HCT116 (cell line): ENCODE results near the gene COL19A1. TPM values are rescaled to one million over a fixed set of nuclear protein-coding genes. Genes with fewer than 3 reads are reported as not detected.

Experiments used
- ATAC-seq: fragments of 200-7000 bp; cut with Tn5 transposase; 2 replicates; pipeline ENCODE4 v1.9.1; 2020; ENCODE audit warnings: mild to moderate bottlenecking, moderate library complexity
- BruUV-seq: library from RNA; stranded (reverse); fragments of 400-500 nt; replicated peaks from 2 replicates; lab custom pipeline; 2021; lab: Mats Ljungman, UMichigan
- CTCF ChIA-PET: fragments of 300-600 bp; sonication (Branson Sonifier 250); formaldehyde crosslinking; loops from one replicate; lab custom pipeline; 2021; ENCODE audit warnings: antibody characterized with exemption; lab: Charles Lee
- POLR2A ChIA-PET: fragments of 300-600, 350-600 bp; sonication (Branson Sonifier 250); formaldehyde crosslinking; loops from one replicate; lab custom pipeline; 2021; ENCODE audit warnings: antibody characterized with exemption; lab: Charles Lee
- RAD21 ChIA-PET, 2 experiments: fragments of 300-600 bp; sonication (Branson Sonifier 250); formaldehyde crosslinking; loops; one replicate each; lab custom pipeline; 2023; ENCODE audit warnings: low total read pairs in 2 of 2; ENCODE audit not compliant: uncharacterized antibody in 2 of 2, unreplicated experiment in 2 of 2, low non-redundant PET in 1 of 2; lab: Charles Lee
- DNase-seq: peaks from one replicate; pipeline ENCODE4 v3.0.0-alpha.2; 2010; ENCODE audit warnings: low read depth, low spot score
- H2AFZ ChIP-seq: fragments of 200-600 bp; shearing (Covaris generic), sonication (generic); 2 replicates; pipeline ENCODE4 v1.6.1; 2017; ENCODE audit warnings: low read depth, mixed run types, mixed read lengths, antibody characterized with exemption, low read length; ENCODE audit not compliant: poor library complexity, severe bottlenecking
- H3K27ac ChIP-seq: 2 replicates; pipeline ENCODE4 v1.5.1; 2012; ENCODE audit warnings: low read depth, low read length
- H3K27me3 ChIP-seq: fragments of 200-600 bp; sonication (generic); 2 replicates; pipeline ENCODE4 v1.6.1; 2016; ENCODE audit warnings: mixed run types, low read length, mixed read lengths; ENCODE audit not compliant: insufficient read depth
- H3K36me3 ChIP-seq, 2 experiments: fragments of 200-500 bp in 1 of 2; fragments of 200-600 bp in 1 of 2; sonication (Bioruptor generic) in 1 of 2; sonication (generic) in 1 of 2; 2 replicates each; pipeline versions ENCODE4 v1.5.1 to v1.6.1; 2014 to 2016; ENCODE audit warnings: low read length in 2 of 2, inconsistent platforms in 1 of 2, mixed read lengths in 1 of 2, mixed run types in 1 of 2; ENCODE audit not compliant: insufficient read depth in 2 of 2, control insufficient read depth in 1 of 2
- H3K4me1 ChIP-seq, 2 experiments: fragments of 200-600 bp in 1 of 2; sonication (generic) in 1 of 2; 2 replicates each; pipeline versions ENCODE4 v1.5.1 to v1.6.1; 2012 to 2017; ENCODE audit warnings: low read length in 2 of 2, inconsistent platforms in 1 of 2, mild to moderate bottlenecking in 1 of 2, mixed read lengths in 1 of 2, mixed run types in 1 of 2, moderate library complexity in 1 of 2; ENCODE audit not compliant: insufficient read depth in 2 of 2, control insufficient read depth in 1 of 2
- H3K4me2 ChIP-seq: fragments of 200-600 bp; sonication (generic); 2 replicates; pipeline ENCODE4 v1.6.1; 2017; ENCODE audit warnings: mixed run types, low read length, mixed read lengths
- H3K4me3 ChIP-seq, 2 experiments: fragments of 200-600 bp in 1 of 2; sonication (generic) in 1 of 2; replicated peaks in 1 of 2; 2 replicates each; pipeline ENCODE4 v1.5.1; 2011 to 2016; ENCODE audit warnings: low read length in 2 of 2, control low read depth in 1 of 2, low read depth in 1 of 2, mild to moderate bottlenecking in 1 of 2, mixed read lengths in 1 of 2, mixed run types in 1 of 2
- H3K79me2 ChIP-seq: fragments of 200-600 bp; sonication (generic); 2 replicates; pipeline ENCODE4 v1.6.1; 2017; ENCODE audit warnings: mild to moderate bottlenecking, mixed run types, low read length, moderate library complexity, mixed read lengths; ENCODE audit not compliant: insufficient read depth
- H3K9ac ChIP-seq: fragments of 200-600 bp; sonication (generic); 2 replicates; pipeline ENCODE4 v1.6.1; 2016; ENCODE audit warnings: low read length, mixed read lengths
- H3K9me2 ChIP-seq: fragments of 200-600 bp; sonication (generic), shearing (Covaris generic); 2 replicates; pipeline ENCODE4 v1.6.1; 2017; ENCODE audit warnings: mixed run types, mild to moderate bottlenecking, moderate library complexity; ENCODE audit not compliant: insufficient read depth
- H3K9me3 ChIP-seq, 2 experiments: fragments of 200-500 bp in 1 of 2; fragments of 200-600 bp in 1 of 2; sonication (Bioruptor generic) in 1 of 2; sonication (generic) in 1 of 2; 2 replicates each; pipeline ENCODE4 v1.6.1; 2014 to 2017; ENCODE audit warnings: low read length in 2 of 2, mixed read lengths in 2 of 2, inconsistent platforms in 1 of 2, low read depth in 1 of 2, mild to moderate bottlenecking in 1 of 2, mixed run types in 1 of 2, moderate library complexity in 1 of 2; ENCODE audit not compliant: control insufficient read depth in 1 of 2, insufficient read depth in 1 of 2
- H4K20me1 ChIP-seq: fragments of 200-600 bp; sonication (generic), shearing (Covaris generic); 2 replicates; pipeline ENCODE4 v1.6.1; 2017; ENCODE audit warnings: mixed run types, mild to moderate bottlenecking, moderate library complexity; ENCODE audit not compliant: insufficient read depth
- ATF3 ChIP-seq: IDR thresholded peaks from 2 replicates; pipeline ENCODE4 v1.6.1; 2012
- CBX3 ChIP-seq: IDR thresholded peaks from 2 replicates; pipeline ENCODE4 v1.6.1; 2012; ENCODE audit warnings: low read depth
- EGR1 ChIP-seq: IDR thresholded peaks from 2 replicates; pipeline ENCODE4 v1.6.1; 2012; ENCODE audit warnings: low read depth
- FOSL1 ChIP-seq: IDR thresholded peaks from 2 replicates; pipeline ENCODE4 v1.6.1; 2012; ENCODE audit warnings: low read depth
- SP1 ChIP-seq: IDR thresholded peaks from 2 replicates; pipeline ENCODE4 v1.6.1; 2012; ENCODE audit warnings: low read depth
- TCF7L2 ChIP-seq: IDR thresholded peaks from 2 replicates; pipeline ENCODE4 v1.7.0; 2011; ENCODE audit warnings: borderline replicate concordance, inconsistent platforms; ENCODE audit not compliant: insufficient read depth, insufficient read length; ENCODE audit errors: extremely low read depth
- YY1 ChIP-seq: IDR thresholded peaks from 2 replicates; pipeline ENCODE4 v1.6.1; 2011; ENCODE audit warnings: low read length, low read depth, moderate library complexity, mild to moderate bottlenecking; ENCODE audit not compliant: insufficient replicate concordance; ENCODE audit errors: extremely low read depth
- ZBTB33 ChIP-seq: IDR thresholded peaks from 2 replicates; pipeline ENCODE4 v1.6.1; 2011; ENCODE audit warnings: mild to moderate bottlenecking, low read length, moderate library complexity; ENCODE audit not compliant: insufficient replicate concordance; ENCODE audit errors: extremely low read depth
- ZFX ChIP-seq: fragments of 450-650 bp; IDR thresholded peaks from 2 replicates; pipeline ENCODE4 v1.6.1; 2017
- ZNF274 ChIP-seq: fragments of 200-500 bp; sonication (Bioruptor generic); IDR thresholded peaks from 2 replicates; pipeline ENCODE4 v1.6.1; 2014; ENCODE audit warnings: mild to moderate bottlenecking, low read depth, low read length, inconsistent platforms
- intact Hi-C: fragments of 100-400 bp; cut with micrococcal nuclease; formaldehyde crosslinking; loops from 2 replicates; pipeline ENCODE4 v1.10.0; 2022
- total RNA-seq: library from RNA; stranded (reverse); gene quantifications from one replicate; pipeline ENCODE4 v1.2.1, GENCODE V29; 2021; ENCODE audit not compliant: unreplicated experiment
- TF ChIP-seq, protein P1 (sequence below): IDR thresholded peaks from 2 replicates; pipeline ENCODE4 v1.6.1; 2012

COL19A1 gene
- total RNA-seq, 1 experiment from 2014 or later, result not detected

DNA sequence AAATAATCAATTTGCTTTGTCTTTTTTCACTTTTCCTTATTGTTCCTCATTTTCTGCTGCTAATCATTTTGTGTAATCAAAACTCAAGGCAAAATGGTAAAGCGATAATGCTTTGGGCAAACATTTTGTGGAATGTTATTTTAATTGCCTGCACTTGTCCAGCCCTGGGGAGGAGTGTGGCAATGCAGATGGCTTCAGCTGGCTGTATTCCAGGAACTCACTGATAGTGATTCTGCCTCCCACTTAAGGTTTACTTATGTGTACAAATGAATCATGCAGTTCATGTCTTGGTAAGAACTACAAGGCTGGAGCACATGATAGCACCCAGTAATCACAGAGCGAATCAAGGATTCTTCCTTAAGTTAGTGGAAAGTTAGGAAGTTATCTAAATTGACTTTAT is 107.8 kb downstream of the COL19A1 start:
- CTCF ChIA-PET, result no interaction called here
- BruUV-seq, result no TSS peak
- RAD21 ChIA-PET, result no interaction called here
- Histone ChIP-seq H2AFZ (no peak overlapping the region), H3K79me2 (no peaks in the 10 kb centered on the region), H3K4me1 (no peaks in the 10 kb centered on the region), H3K36me3 (no peaks in the 10 kb centered on the region), H3K4me2 (no peak overlapping the region), H3K9me2 (no peaks in the 10 kb centered on the region), H3K9me3 (no peaks in the 10 kb centered on the region), H3K27me3 (peaks cover 6% of the 10 kb centered on the region; the same call in 1 of the 2 replicates), H3K9ac (no peak overlapping the region), H3K4me3 (no peak overlapping the region), H3K27ac (no peak overlapping the region), H4K20me1 (no peaks in the 10 kb centered on the region)
- intact Hi-C loops, result no loop called here
- POLR2A ChIA-PET, result no interaction called here
- TF ChIP-seq ZBTB33 (no peak), ZNF274 (no peak), TCF7L2 (no peak), CBX3 (no peak), ATF3 (no peak), SP1 (no peak), EGR1 (no peak), FOSL1 (no peak), ZFX (no peak), YY1 (no peak)
- TF ChIP-seq, protein P1, sequence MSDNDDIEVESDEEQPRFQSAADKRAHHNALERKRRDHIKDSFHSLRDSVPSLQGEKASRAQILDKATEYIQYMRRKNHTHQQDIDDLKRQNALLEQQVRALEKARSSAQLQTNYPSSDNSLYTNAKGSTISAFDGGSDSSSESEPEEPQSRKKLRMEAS, result no peak
- ATAC-seq, result no peak
- no peak for DNase-seq
